Mucosa of rectum (tissue), 2 donors: ENCODE data around the gene EVI2A.

ENCODE experiments used
- H3K27ac ChIP-seq, 2 donors: one replicate each; pipeline ENCODE4 v1.7.0; 2013; ENCODE audit warnings: inconsistent platforms in 2 of 2, low read depth in 2 of 2, low read length in 2 of 2
- H3K27me3 ChIP-seq, 2 donors: one replicate each; pipeline ENCODE4 v1.7.0; 2013; ENCODE audit warnings: low read length in 2 of 2; ENCODE audit not compliant: control insufficient read depth in 2 of 2, insufficient read depth in 2 of 2
- H3K36me3 ChIP-seq, 2 donors: one replicate each; pipeline ENCODE4 v1.7.0; 2013; ENCODE audit warnings: low read length in 2 of 2; ENCODE audit not compliant: control insufficient read depth in 2 of 2, insufficient read depth in 2 of 2
- H3K4me1 ChIP-seq, 2 donors: one replicate each; pipeline ENCODE4 v1.7.0; 2013; ENCODE audit warnings: low read length in 2 of 2, mild to moderate bottlenecking in 1 of 2; ENCODE audit not compliant: control insufficient read depth in 2 of 2, insufficient read depth in 2 of 2
- H3K4me3 ChIP-seq, 2 donors: one replicate each; pipeline ENCODE4 v1.7.0; 2013; ENCODE audit warnings: low read length in 2 of 2
- H3K9ac ChIP-seq, 2 donors: one replicate each; pipeline ENCODE4 v1.7.0; 2013; ENCODE audit warnings: low read length in 2 of 2, low read depth in 1 of 2, mild to moderate bottlenecking in 1 of 2
- H3K9me3 ChIP-seq, 2 donors: one replicate each; pipeline ENCODE4 v1.7.0; 2013; ENCODE audit warnings: low read length in 2 of 2; ENCODE audit not compliant: control insufficient read depth in 2 of 2
- donor health status: healthy.
- donor health status: Normal muscosa, but diverticular disease.

Gene EVI2A

DNA sequence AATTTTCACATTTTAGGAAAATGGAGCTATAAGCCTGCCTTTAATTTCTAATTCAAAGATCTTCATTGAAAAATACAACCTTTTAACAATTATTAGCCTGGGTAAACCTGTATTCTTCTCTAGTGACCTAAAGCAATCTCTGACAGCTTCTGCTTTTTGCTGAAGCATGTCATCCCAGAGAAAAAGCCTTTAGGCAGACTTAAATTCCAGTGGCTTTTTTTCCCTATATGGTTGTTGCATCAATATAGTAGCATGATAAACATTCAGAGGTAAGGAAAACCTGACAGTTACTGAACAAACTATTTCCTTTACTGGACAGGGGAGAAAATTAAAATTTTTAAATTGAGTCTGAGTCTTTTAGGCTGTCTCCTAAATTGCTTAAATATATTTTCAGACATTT is 7.8 kb upstream of the EVI2A start:
- no peaks in the 10 kb centered on the region for H3K9me3 ChIP-seq
- H3K36me3 ChIP-seq = peaks cover 11 to 22% of the 10 kb centered on the region in 2 donors
- H3K27me3 ChIP-seq = no peaks in the 10 kb centered on the region
- no peak overlapping the region for H3K9ac ChIP-seq
- no peak overlapping the region for H3K4me3 ChIP-seq
- H3K27ac ChIP-seq = no peak overlapping the region
- H3K4me1 ChIP-seq = no peaks in the 10 kb centered on the region

DNA sequence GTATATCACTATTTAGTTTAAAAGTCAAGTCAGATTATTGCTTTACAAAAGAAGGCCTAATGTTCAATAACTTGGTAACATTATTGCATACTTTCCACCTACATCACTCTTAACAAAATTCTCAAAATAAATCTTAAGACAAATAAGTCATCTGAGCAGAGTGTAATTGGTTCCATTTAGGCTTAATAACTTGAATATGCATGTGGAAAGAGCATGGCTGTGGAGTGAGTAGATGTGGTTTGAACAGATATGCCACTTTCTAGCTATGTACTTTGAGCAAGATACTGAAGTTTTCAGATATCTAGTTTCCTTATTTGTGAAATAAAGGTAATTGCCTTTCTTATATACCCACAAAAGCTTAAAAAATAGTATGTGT is 6.7 kb upstream of the EVI2A start:
- no peaks in the 10 kb centered on the region for H3K4me1 ChIP-seq
- peaks cover 11 to 22% of the 10 kb centered on the region in 2 donors for H3K36me3 ChIP-seq
- no peak overlapping the region for H3K9ac ChIP-seq
- no peaks in the 10 kb centered on the region for H3K27me3 ChIP-seq
- no peaks in the 10 kb centered on the region for H3K9me3 ChIP-seq
- no peak overlapping the region for H3K27ac ChIP-seq
- no peak overlapping the region for H3K4me3 ChIP-seq

GRCh38 chr17:31327534-31328159 is 6.2 kb upstream of the EVI2A start:
- no peaks in the 10 kb centered on the region for H3K4me1 ChIP-seq
- peaks cover 11 to 22% of the 10 kb centered on the region in 2 donors for H3K36me3 ChIP-seq
- H3K9ac ChIP-seq = no peak overlapping the region
- H3K4me3 ChIP-seq = no peak overlapping the region
- H3K27ac ChIP-seq = no peak overlapping the region
- no peaks in the 10 kb centered on the region for H3K9me3 ChIP-seq
- H3K27me3 ChIP-seq = no peaks in the 10 kb centered on the region

- no peak overlapping the region for H3K27ac ChIP-seq
- peaks cover 11 to 14% of the 10 kb centered on the region in 2 donors for H3K36me3 ChIP-seq
- no peaks in the 10 kb centered on the region for H3K9me3 ChIP-seq
- H3K4me3 ChIP-seq = no peak overlapping the region
- no peak overlapping the region for H3K9ac ChIP-seq
- no peaks in the 10 kb centered on the region for H3K27me3 ChIP-seq
- no peaks in the 10 kb centered on the region for H3K4me1 ChIP-seq
Observed at GRCh38 chr17:31323551-31323950, 2.1 kb upstream of the EVI2A start.

DNA sequence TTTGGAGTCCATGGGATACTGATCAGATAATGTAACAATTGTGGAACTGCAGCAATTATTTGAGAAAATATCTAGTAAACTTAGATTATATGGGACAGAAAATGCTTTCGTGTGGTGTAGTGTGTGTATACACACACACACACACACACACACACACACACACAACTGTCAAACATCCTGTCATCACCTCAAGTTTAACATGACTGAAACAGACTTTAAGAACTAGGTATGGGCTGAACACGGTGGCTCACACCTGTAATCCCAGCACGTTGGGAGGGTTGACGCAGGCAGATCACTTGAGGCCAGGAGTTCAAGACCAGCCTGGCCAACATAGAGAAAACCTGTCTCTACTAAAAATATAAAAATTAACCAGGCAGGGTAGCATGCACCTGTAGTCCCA is 544 bp upstream of the EVI2A start:
- H3K27me3 ChIP-seq = no peaks in the 10 kb centered on the region
- peak overlapping the region; percentile 21 to 76 for H3K27ac ChIP-seq
- H3K36me3 ChIP-seq = peaks cover 3 to 6% of the 10 kb centered on the region in 2 donors
- peak overlapping the region in 1 of 2 donors; percentile 4 for H3K9ac ChIP-seq
- no peaks in the 10 kb centered on the region for H3K4me1 ChIP-seq
- H3K9me3 ChIP-seq = no peaks in the 10 kb centered on the region
- H3K4me3 ChIP-seq = no peak overlapping the region

GRCh38 chr17:31320791-31321190 is 631 bp downstream of the EVI2A start:
- Histone ChIP-seq H3K36me3 (peaks cover 0 to 1% of the 10 kb centered on the region in 2 donors), H3K27ac (peak overlapping the region; percentile 62 to 76), H3K9ac (peak overlapping the region; percentile 47 to 63)

DNA sequence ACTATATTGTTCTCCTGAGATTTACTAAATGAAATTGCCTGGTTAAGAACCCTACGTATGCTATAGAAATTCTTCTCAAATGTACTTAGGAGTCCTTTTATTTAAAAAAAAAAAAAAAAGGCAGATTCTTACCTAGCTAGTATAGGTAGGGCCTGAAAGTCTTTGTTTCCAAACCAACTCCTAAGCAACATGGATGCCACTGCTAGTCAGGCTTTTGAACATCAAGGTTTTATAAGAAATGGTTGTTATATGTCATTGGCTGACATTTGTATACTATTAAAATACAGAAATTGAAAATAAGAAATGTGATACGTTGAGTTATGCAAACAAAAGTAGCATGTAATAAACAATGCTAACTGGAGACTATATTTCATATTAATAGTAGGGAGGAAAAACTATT is 1.2 kb downstream of the EVI2A start:
- no peaks in the 10 kb centered on the region for H3K9me3 ChIP-seq
- H3K4me1 ChIP-seq = no peaks in the 10 kb centered on the region
- no peaks in the 10 kb centered on the region for H3K36me3 ChIP-seq
- H3K9ac ChIP-seq = peak overlapping the region in 1 of 2 donors; percentile 63
- H3K27me3 ChIP-seq = no peaks in the 10 kb centered on the region
- H3K27ac ChIP-seq = peak overlapping the region in 1 of 2 donors; percentile 76
- peak overlapping the region; percentile 17 to 76 for H3K4me3 ChIP-seq

More at GRCh38 chr17:31320791-31321190, 631 bp downstream of the EVI2A start:
- Histone ChIP-seq H3K4me3 (peak overlapping the region; percentile 54 to 76), H3K9me3 (no peaks in the 10 kb centered on the region), H3K4me1 (no peaks in the 10 kb centered on the region), H3K27me3 (no peaks in the 10 kb centered on the region)

- peak overlapping the region; percentile 82 to 85 for H3K27ac ChIP-seq
Observed at GRCh38 chr17:31318851-31319661, 2.4 kb downstream of the EVI2A start.

DNA sequence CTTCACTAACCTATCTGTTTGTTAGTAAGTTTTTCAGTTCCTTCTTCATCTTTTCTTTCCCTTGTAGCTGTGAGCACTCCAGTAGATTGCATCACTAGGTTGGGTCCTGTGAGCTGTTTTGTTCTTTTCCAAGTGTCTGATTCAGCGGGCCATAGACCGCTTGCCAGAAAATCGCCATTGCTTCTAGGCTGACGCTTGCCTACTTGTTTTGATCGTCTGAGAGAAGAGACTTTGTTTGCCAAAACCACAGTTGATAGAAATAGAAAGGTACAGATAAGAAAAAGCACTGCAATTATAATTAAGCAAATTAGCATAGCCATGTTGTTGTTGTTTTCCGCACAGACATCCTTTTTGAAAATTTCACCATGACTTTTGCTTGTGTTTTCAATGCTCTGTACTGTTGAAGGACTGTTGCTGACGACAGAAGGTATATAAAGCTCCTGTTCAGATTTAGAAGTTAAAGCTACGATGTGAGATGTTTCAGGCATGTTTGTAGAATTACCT is 3.1 kb downstream of the EVI2A start:
- Histone ChIP-seq H3K4me3 (peak overlapping the region; percentile 39 to 76), H3K9ac (peak overlapping the region; percentile 41 to 74), H3K27ac (peak overlapping the region; percentile 82 to 85)

More at GRCh38 chr17:31318851-31319661, 2.4 kb downstream of the EVI2A start:
- Histone ChIP-seq H3K4me1 (no peaks in the 10 kb centered on the region), H3K9me3 (no peaks in the 10 kb centered on the region), H3K4me3 (peak overlapping the region; percentile 39 to 76), H3K27me3 (no peaks in the 10 kb centered on the region), H3K9ac (peak overlapping the region; percentile 41 to 74), H3K36me3 (no peaks in the 10 kb centered on the region)

DNA sequence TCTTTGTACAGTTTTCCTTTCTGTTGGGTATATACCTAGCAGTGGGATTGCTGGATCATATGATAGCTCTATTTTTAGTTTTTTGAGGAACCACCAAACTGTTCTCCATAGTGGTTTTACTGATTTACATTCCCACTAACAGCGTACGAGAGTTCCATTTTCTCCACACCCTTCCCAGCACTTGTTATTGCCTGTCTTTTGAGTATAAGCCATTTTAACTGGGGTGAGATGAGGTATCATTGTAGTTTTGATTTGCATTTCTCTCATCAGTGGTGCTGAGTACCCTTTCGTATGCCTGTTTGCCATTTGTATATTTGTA is 6.7 kb downstream of the EVI2A start:
- Histone ChIP-seq H3K9ac (peak overlapping the region in 1 of 2 donors; percentile 5), H3K4me3 (peak overlapping the region in 1 of 2 donors; percentile 4), H3K27ac (peak overlapping the region; percentile 72), H3K9me3 (no peaks in the 10 kb centered on the region), H3K27me3 (no peaks in the 10 kb centered on the region), H3K36me3 (no peaks in the 10 kb centered on the region), H3K4me1 (no peaks in the 10 kb centered on the region)

More for the DNA sequence above, 3.1 kb downstream of the EVI2A start:
- H3K36me3 ChIP-seq = no peaks in the 10 kb centered on the region
- no peaks in the 10 kb centered on the region for H3K9me3 ChIP-seq
- H3K4me1 ChIP-seq = no peaks in the 10 kb centered on the region
- H3K27me3 ChIP-seq = no peaks in the 10 kb centered on the region
